Lower lobe of right lung (tissue), 2 donors: ENCODE measurements around the gene FAM171A1. TPM values are rescaled to one million over a fixed set of nuclear protein-coding genes. Genes with fewer than 3 reads are reported as not detected.
A peak's percentile ranks its signal among the peaks of the same experiment; 100 is the strongest.

ENCODE experiments used
- ATAC-seq, 2 donors: fragments of 200-7000 bp; cut with Tn5 transposase; one replicate each; pipeline ENCODE4 v1.9.1; 2020 to 2022; ENCODE audit warnings: mild to moderate bottlenecking in 2 of 2, moderate library complexity in 2 of 2
- DNase-seq: peaks from one replicate; pipeline ENCODE4 v3.0.0-alpha.2; 2020
- H3K27ac ChIP-seq: fragments of 200-600 bp; one replicate; pipeline ENCODE4 v1.8.0; 2022
- H3K27me3 ChIP-seq: fragments of 200-600 bp; one replicate; pipeline ENCODE4 v1.8.0; 2022; ENCODE audit warnings: low read depth
- H3K36me3 ChIP-seq: fragments of 200-600 bp; one replicate; pipeline ENCODE4 v1.8.0; 2022; ENCODE audit warnings: mild to moderate bottlenecking
- H3K4me1 ChIP-seq: fragments of 200-600 bp; one replicate; pipeline ENCODE4 v1.8.0; 2022
- H3K4me3 ChIP-seq: fragments of 200-600 bp; one replicate; pipeline ENCODE4 v1.8.0; 2022; ENCODE audit warnings: mild to moderate bottlenecking
- H3K9me3 ChIP-seq: fragments of 200-600 bp; one replicate; pipeline ENCODE4 v1.8.0; 2022
- CTCF ChIP-seq: fragments of 200-600 bp; IDR thresholded peaks from one replicate; pipeline ENCODE4 v1.8.0; 2022; ENCODE audit warnings: antibody characterized with exemption, mild to moderate bottlenecking
- intact Hi-C: fragments of 100-400 bp; cut with DNase I; formaldehyde crosslinking; loops from one replicate; pipeline ENCODE4 v1.11.0; 2022
- total RNA-seq: library from RNA; stranded (reverse); fragmentation: NEBNext Ultra II Directional; extraction: Animal tissue kit (Norgen Biotek cat#: 25700); gene quantifications from one replicate; pipeline ENCODE4 v1.2.1, GENCODE V29; 2021
- donor health status: DM: no; HTN: yes; CAD: no; lungs with severe emphysema.

FAM171A1 gene
- total RNA-seq, 1 donor from 2014 or later = 14.0 TPM

- H3K9me3 ChIP-seq = no peaks in the 10 kb centered on the region
- DNase-seq = no peak
- TF ChIP-seq CTCF = no peak
- H3K36me3 ChIP-seq = no peaks in the 10 kb centered on the region
- no peak overlapping the region for H3K27ac ChIP-seq
- H3K27me3 ChIP-seq = no peaks in the 10 kb centered on the region
- no peak overlapping the region for H3K4me3 ChIP-seq
- intact Hi-C loops = no loop called here
- ATAC-seq = no peak
- peaks cover 4% of the 10 kb centered on the region for H3K4me1 ChIP-seq
Measured at GRCh38 chr10:15175587-15175986, 195.5 kb downstream of the FAM171A1 start.

GRCh38 chr10:15172306-15172840 is 198.7 kb downstream of the FAM171A1 start:
- Histone ChIP-seq H3K27ac (no peak overlapping the region), H3K36me3 (no peaks in the 10 kb centered on the region), H3K4me3 (no peak overlapping the region), H3K9me3 (no peaks in the 10 kb centered on the region), H3K27me3 (no peaks in the 10 kb centered on the region), H3K4me1 (peaks cover 25% of the 10 kb centered on the region)
- no peak for ATAC-seq
- no peak for TF ChIP-seq CTCF
- no peak for DNase-seq
- intact Hi-C loops = no loop called here

GRCh38 chr10:15169555-15170401 is 201.3 kb downstream of the FAM171A1 start:
- H3K4me1 ChIP-seq = peaks cover 39% of the 10 kb centered on the region
- H3K36me3 ChIP-seq = no peaks in the 10 kb centered on the region
- no peaks in the 10 kb centered on the region for H3K9me3 ChIP-seq
- H3K4me3 ChIP-seq = peak overlapping the region; percentile 34
- no peaks in the 10 kb centered on the region for H3K27me3 ChIP-seq
- H3K27ac ChIP-seq = peak overlapping the region; percentile 66
- DNase-seq = no peak
- no peak for TF ChIP-seq CTCF
- ATAC-seq = no peak
- intact Hi-C loops = no loop called here

GRCh38 chr10:15168786-15169554 is 202.1 kb downstream of the FAM171A1 start:
- peak; percentile 90 to 96 for ATAC-seq
- H3K9me3 ChIP-seq = no peaks in the 10 kb centered on the region
- DNase-seq = peak; percentile 96
- no peak for TF ChIP-seq CTCF
- H3K27me3 ChIP-seq = no peaks in the 10 kb centered on the region
- peak overlapping the region; percentile 34 for H3K4me3 ChIP-seq
- no peaks in the 10 kb centered on the region for H3K36me3 ChIP-seq
- peaks cover 39% of the 10 kb centered on the region for H3K4me1 ChIP-seq
- H3K27ac ChIP-seq = peak overlapping the region; percentile 66
- intact Hi-C loops = no loop called here

- intact Hi-C loops = no loop called here
- peak; percentile 91 for DNase-seq
- Histone ChIP-seq H3K27ac (peak within 1 kb of the TSS; percentile 89), H3K36me3 (no peaks in the 10 kb centered on the region), H3K4me1 (peaks cover 43% of the 10 kb centered on the region), H3K9me3 (no peaks in the 10 kb centered on the region), H3K4me3 (peak within 1 kb of the TSS; percentile 85), H3K27me3 (no peaks in the 10 kb centered on the region)
- ATAC-seq = peak; percentile 93 to 94
- peak; percentile 37 for TF ChIP-seq CTCF
Measured at GRCh38 chr10:15168291-15168785, 202.8 kb downstream of the FAM171A1 start, which contains the start of gene NMT2. Gene NMT2, minus strand, starts transcription at chr10:15168693. Its CDS starts 81 bp downstream, at chr10:15168612.
